H9 (cell line): Measurements from ENCODE around the gene TEAD1. TPM values are rescaled to one million over a fixed set of nuclear protein-coding genes. Genes with fewer than 3 reads are reported as not detected.

Experiments
- DNase-seq: peaks from one replicate; pipeline ENCODE4 v3.0.0-alpha.2; 2017
- H2AFZ ChIP-seq: one replicate; pipeline ENCODE4 v1.6.1; 2013; ENCODE audit warnings: mild to moderate bottlenecking, low read length, control low read depth, moderate library complexity
- H2AK5ac ChIP-seq: 2 replicates; pipeline ENCODE4 v1.6.1; 2013; ENCODE audit warnings: low read length, control low read depth, mixed read lengths; ENCODE audit not compliant: insufficient read length
- H2BK120ac ChIP-seq: one replicate; pipeline ENCODE4 v1.6.1; 2013; ENCODE audit warnings: low read depth, mild to moderate bottlenecking, low read length, control low read depth, inconsistent platforms; ENCODE audit not compliant: poor library complexity, severe bottlenecking
- H2BK12ac ChIP-seq: 2 replicates; pipeline ENCODE4 v1.6.1; 2013; ENCODE audit warnings: low read length, control low read depth, mixed read lengths, low read depth; ENCODE audit not compliant: insufficient read length
- H2BK15ac ChIP-seq: 2 replicates; pipeline ENCODE4 v1.6.1; 2013; ENCODE audit warnings: low read depth, low read length, control low read depth
- H2BK20ac ChIP-seq: one replicate; pipeline ENCODE4 v1.6.1; 2013; ENCODE audit warnings: low read depth, mild to moderate bottlenecking, low read length, control low read depth, inconsistent platforms; ENCODE audit not compliant: poor library complexity, severe bottlenecking
- H2BK5ac ChIP-seq: 2 replicates; pipeline ENCODE4 v1.6.1; 2013; ENCODE audit warnings: low read length, control low read depth, mixed read lengths; ENCODE audit not compliant: insufficient read length
- H3K14ac ChIP-seq: 2 replicates; pipeline ENCODE4 v1.6.1; 2013; ENCODE audit warnings: low read length, control low read depth; ENCODE audit not compliant: insufficient read depth
- H3K18ac ChIP-seq: 2 replicates; pipeline ENCODE4 v1.6.1; 2013; ENCODE audit warnings: low read depth, mild to moderate bottlenecking, mixed read lengths, low read length, control low read depth; ENCODE audit not compliant: insufficient read length
- H3K23ac ChIP-seq: 2 replicates; pipeline ENCODE4 v1.6.1; 2013; ENCODE audit warnings: low read length, control low read depth, mixed read lengths, low read depth; ENCODE audit not compliant: insufficient read length
- H3K23me2 ChIP-seq: 2 replicates; pipeline ENCODE4 v1.6.1; 2013; ENCODE audit warnings: low read depth, mild to moderate bottlenecking, mixed read lengths, low read length, control low read depth; ENCODE audit not compliant: insufficient read length, poor library complexity, severe bottlenecking
- H3K27ac ChIP-seq: 2 replicates; pipeline ENCODE4 v1.5.1; 2013; ENCODE audit warnings: low read length, control low read depth, mixed read lengths, low read depth; ENCODE audit not compliant: insufficient read length
- H3K27me3 ChIP-seq: 2 replicates; pipeline ENCODE4 v1.6.1; 2013; ENCODE audit warnings: low read length, control low read depth, inconsistent platforms; ENCODE audit not compliant: insufficient read depth
- H3K4ac ChIP-seq: 2 replicates; pipeline ENCODE4 v1.6.1; 2013; ENCODE audit warnings: low read depth, mild to moderate bottlenecking, control low read depth, inconsistent platforms, low read length, moderate library complexity
- H3K4me1 ChIP-seq: 2 replicates; pipeline ENCODE4 v1.6.1; 2013; ENCODE audit warnings: low read length, control low read depth, inconsistent platforms; ENCODE audit not compliant: insufficient read depth
- H3K4me2 ChIP-seq: 2 replicates; pipeline ENCODE4 v1.6.1; 2013; ENCODE audit warnings: low read length, control low read depth, mixed read lengths; ENCODE audit not compliant: insufficient read length, insufficient read depth
- H3K56ac ChIP-seq: 2 replicates; pipeline ENCODE4 v1.6.1; 2013; ENCODE audit warnings: low read depth, mild to moderate bottlenecking, mixed read lengths, low read length, control low read depth; ENCODE audit not compliant: insufficient read length
- H3K79me1 ChIP-seq: 2 replicates; pipeline ENCODE4 v1.6.1; 2013; ENCODE audit warnings: low read depth, mild to moderate bottlenecking, moderate library complexity, low read length, control low read depth, inconsistent platforms; ENCODE audit not compliant: insufficient read depth, poor library complexity, severe bottlenecking
- H3K79me2 ChIP-seq: 2 replicates; pipeline ENCODE4 v1.6.1; 2013; ENCODE audit warnings: low read length, control low read depth, inconsistent platforms; ENCODE audit not compliant: insufficient read depth
- H3K9ac ChIP-seq: 2 replicates; pipeline ENCODE4 v1.6.1; 2013; ENCODE audit warnings: low read length, control low read depth, mixed read lengths; ENCODE audit not compliant: insufficient read length; ENCODE audit errors: extremely low read depth
- H3K9me3 ChIP-seq: one replicate; pipeline ENCODE4 v1.6.1; 2013; ENCODE audit warnings: low read depth, low read length, inconsistent platforms; ENCODE audit not compliant: control insufficient read depth
- H3T11ph ChIP-seq: one replicate; pipeline ENCODE4 v1.6.1; 2013; ENCODE audit warnings: mild to moderate bottlenecking, low read length, control low read depth, inconsistent platforms
- H4K20me1 ChIP-seq: one replicate; pipeline ENCODE4 v1.6.1; 2013; ENCODE audit not compliant: control insufficient read depth, insufficient read length, insufficient read depth
- H4K5ac ChIP-seq: 2 replicates; pipeline ENCODE4 v1.6.1; 2013; ENCODE audit warnings: low read depth, mild to moderate bottlenecking, mixed read lengths, low read length, control low read depth; ENCODE audit not compliant: insufficient read length
- H4K8ac ChIP-seq: replicated peaks from 2 replicates; pipeline ENCODE4 v1.6.1; 2013; ENCODE audit warnings: low read length, control low read depth, mixed read lengths, low read depth; ENCODE audit not compliant: insufficient read length
- H4K91ac ChIP-seq: 2 replicates; pipeline ENCODE4 v1.6.1; 2013; ENCODE audit warnings: low read depth, mild to moderate bottlenecking, moderate library complexity, mixed read lengths, low read length, control low read depth; ENCODE audit not compliant: insufficient read length
- H3K27ac Mint-ChIP-seq, 3 experiments: 2 replicates in 2 of 3; 3 replicates in 1 of 3; pipeline ENCODE4 v1.8.0; 2020 to 2021; ENCODE audit warnings: mixed read lengths in 3 of 3, mild to moderate bottlenecking in 1 of 3, moderate library complexity in 1 of 3
- H3K27me3 Mint-ChIP-seq: 2 replicates; pipeline ENCODE4 v1.8.0; 2021; ENCODE audit warnings: low read depth, mild to moderate bottlenecking, moderate library complexity, mixed read lengths
- H3K36me3 Mint-ChIP-seq, 3 experiments: 2 replicates in 2 of 3; 3 replicates in 1 of 3; pipeline ENCODE4 v1.8.0; 2020 to 2021; ENCODE audit warnings: low read depth in 3 of 3, mixed read lengths in 3 of 3; ENCODE audit not compliant: insufficient read depth in 1 of 3
- H3K4me1 Mint-ChIP-seq, 2 experiments: 2 replicates each; pipeline ENCODE4 v1.8.0; 2020; ENCODE audit warnings: mixed read lengths in 2 of 2
- H3K4me3 Mint-ChIP-seq, 2 experiments: 2 replicates in 1 of 2; 3 replicates in 1 of 2; pipeline ENCODE4 v1.8.0; 2020 to 2021; ENCODE audit warnings: mild to moderate bottlenecking in 2 of 2, mixed read lengths in 2 of 2, moderate library complexity in 1 of 2
- H3K9me3 Mint-ChIP-seq, 2 experiments: 2 replicates in 1 of 2; 3 replicates in 1 of 2; pipeline ENCODE4 v1.8.0; 2020; ENCODE audit warnings: mild to moderate bottlenecking in 2 of 2, mixed read lengths in 2 of 2, moderate library complexity in 1 of 2
- CTCF ChIP-seq: fragments of 200-600 bp; sonication (generic); conservative IDR thresholded peaks from 3 replicates; pipeline ENCODE4 v1.8.0; 2021; ENCODE audit warnings: antibody characterized with exemption, mild to moderate bottlenecking
- WGBS: extraction: QIAGEN DNeasy Blood & Tissue Kit; methylation state at CpG from one replicate; pipeline ENCODE4 v1.1.7; 2013; ENCODE audit warnings: missing lambda C conversion rate, low lambda C conversion rate, mixed read lengths; ENCODE audit not compliant: insufficient read length; ENCODE audit errors: extremely low coverage; 5-methylcytosine and 5-hydroxymethylcytosine counted together
- total RNA-seq: library from RNA; stranded (reverse); gene quantifications from 2 replicates; pipeline ENCODE4 v1.2.1, GENCODE V29; 2021

TEAD1 gene
- total RNA-seq, 1 experiment from 2014 or later: 75.1 TPM

- no peak overlapping the region for H2BK20ac ChIP-seq
- H2AK5ac ChIP-seq: no peak overlapping the region
- no peak overlapping the region for H4K5ac ChIP-seq
- Mint-ChIP-seq H3K9me3 (no peaks in the 10 kb centered on the region; a peak in 1 of 5 replicates), H3K4me3 (no peak overlapping the region), H3K36me3 (peaks cover 32 to 41% (median 40%) of the 10 kb centered on the region in 3 experiments), H3K27me3 (no peaks in the 10 kb centered on the region), H3K4me1 (peaks cover 37 to 46% of the 10 kb centered on the region in 2 experiments), H3K27ac (peak overlapping the region in 1 of 3 experiments; percentile 76; a peak in 1 of 7 replicates)
- H2BK15ac ChIP-seq: no peak overlapping the region
- no peaks in the 10 kb centered on the region for H3K9me3 ChIP-seq
- no peak overlapping the region for H3K23ac ChIP-seq
- H3K14ac ChIP-seq: no peak overlapping the region
- no peaks in the 10 kb centered on the region for H3K27me3 ChIP-seq
- H2AFZ ChIP-seq: no peak overlapping the region
- H3K27ac ChIP-seq: no peak overlapping the region
- no peak overlapping the region for H4K91ac ChIP-seq
- H4K8ac ChIP-seq: no peak overlapping the region
- no peak overlapping the region for H2BK12ac ChIP-seq
- H3K4ac ChIP-seq: no peak overlapping the region
- H3K79me1 ChIP-seq: no peaks in the 10 kb centered on the region
- H3K56ac ChIP-seq: no peak overlapping the region
- no peak overlapping the region for H3T11ph ChIP-seq
- DNase-seq: no peak
- H2BK5ac ChIP-seq: no peak overlapping the region
- H3K23me2 ChIP-seq: no peaks in the 10 kb centered on the region
- no peaks in the 10 kb centered on the region for H3K79me2 ChIP-seq
- no CpG with 5 or more reads among the region's 3 CpGs for WGBS
- no peaks in the 10 kb centered on the region for H4K20me1 ChIP-seq
- no peak overlapping the region for H3K4me2 ChIP-seq
- TF ChIP-seq CTCF: no peak
- no peak overlapping the region for H3K9ac ChIP-seq
- H3K4me1 ChIP-seq: peaks cover 9% of the 10 kb centered on the region; the same call in 1 of the 2 replicates
- no peak overlapping the region for H2BK120ac ChIP-seq
- H3K18ac ChIP-seq: no peak overlapping the region
These were observed 223.6 kb downstream of the TEAD1 start for GRCh38 chr11:12897867-12898266.
